B cell (primary cell): ENCODE measurements around the gene ARHGAP27.

Source experiments
- EZH2 ChIP-seq: IDR thresholded peaks from 2 replicates; pipeline ENCODE4 v1.6.1; 2012; ENCODE audit warnings: borderline replicate concordance, low read depth, mild to moderate bottlenecking, moderate library complexity, low read length; ENCODE audit not compliant: insufficient read depth, poor library complexity, severe bottlenecking
- TF ChIP-seq, protein P1 (sequence below): fragments of 200-600 bp; IDR thresholded peaks from one replicate; pipeline ENCODE4 v1.8.0; 2022; ENCODE audit warnings: antibody characterized with exemption, mild to moderate bottlenecking

DNA sequence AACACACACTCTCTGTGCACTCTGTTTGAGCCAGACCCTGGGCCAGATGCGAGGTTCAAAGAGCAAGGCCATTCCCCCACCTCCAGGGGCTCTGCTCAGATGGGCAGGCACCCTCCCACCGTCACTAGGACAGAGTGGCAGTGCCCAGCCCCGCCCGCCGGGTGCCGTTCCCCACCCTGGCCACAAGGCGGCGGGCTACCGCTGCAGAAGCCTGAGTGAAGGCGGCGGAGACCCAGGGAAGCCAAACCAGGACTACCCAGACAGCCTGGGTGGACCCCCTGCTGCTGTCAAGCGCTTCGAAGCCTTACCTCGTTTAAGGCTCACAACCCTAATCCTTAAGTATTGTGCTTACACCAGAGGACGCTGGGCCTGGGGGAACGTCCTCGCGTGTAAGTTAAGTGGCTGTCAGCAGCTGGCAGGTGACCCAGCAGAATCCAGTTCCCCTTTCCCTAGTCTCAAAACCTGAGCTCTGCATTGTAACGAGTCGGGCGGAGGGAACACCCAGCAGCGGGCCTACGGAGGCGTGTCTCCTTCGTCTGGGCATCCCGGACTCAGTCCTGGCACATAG lies 4.5 kb downstream of the ARHGAP27 start:
- TF ChIP-seq, protein P1, sequence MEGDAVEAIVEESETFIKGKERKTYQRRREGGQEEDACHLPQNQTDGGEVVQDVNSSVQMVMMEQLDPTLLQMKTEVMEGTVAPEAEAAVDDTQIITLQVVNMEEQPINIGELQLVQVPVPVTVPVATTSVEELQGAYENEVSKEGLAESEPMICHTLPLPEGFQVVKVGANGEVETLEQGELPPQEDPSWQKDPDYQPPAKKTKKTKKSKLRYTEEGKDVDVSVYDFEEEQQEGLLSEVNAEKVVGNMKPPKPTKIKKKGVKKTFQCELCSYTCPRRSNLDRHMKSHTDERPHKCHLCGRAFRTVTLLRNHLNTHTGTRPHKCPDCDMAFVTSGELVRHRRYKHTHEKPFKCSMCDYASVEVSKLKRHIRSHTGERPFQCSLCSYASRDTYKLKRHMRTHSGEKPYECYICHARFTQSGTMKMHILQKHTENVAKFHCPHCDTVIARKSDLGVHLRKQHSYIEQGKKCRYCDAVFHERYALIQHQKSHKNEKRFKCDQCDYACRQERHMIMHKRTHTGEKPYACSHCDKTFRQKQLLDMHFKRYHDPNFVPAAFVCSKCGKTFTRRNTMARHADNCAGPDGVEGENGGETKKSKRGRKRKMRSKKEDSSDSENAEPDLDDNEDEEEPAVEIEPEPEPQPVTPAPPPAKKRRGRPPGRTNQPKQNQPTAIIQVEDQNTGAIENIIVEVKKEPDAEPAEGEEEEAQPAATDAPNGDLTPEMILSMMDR = peak; percentile 97
- TF ChIP-seq EZH2 = no peak
